HepG2 (cell line): ENCODE results near the gene NT5DC1. TPM values are rescaled to one million over a fixed set of nuclear protein-coding genes. Genes with fewer than 3 reads are reported as not detected.

ENCODE experiments used
- ATAC-seq: fragments of 200-7000 bp; cut with Tn5 transposase; 3 replicates; pipeline ENCODE4 v1.9.1; 2020; ENCODE audit warnings: mild to moderate bottlenecking, moderate library complexity
- BruUV-seq: library from RNA; stranded (reverse); fragments of 400-500 nt; replicated peaks from 2 replicates; lab custom pipeline; 2021; lab: Mats Ljungman, UMichigan
- CTCF ChIA-PET: fragments of 300-600 bp; formaldehyde crosslinking; extraction: SDS; loops from one replicate; lab custom pipeline; 2021; ENCODE audit warnings: low total read pairs, inconsistent platforms, low intra/inter-chr PET ratio; lab: Yijun Ruan, JAX
- POLR2A ChIA-PET: fragments of 350-600 bp; sonication (Branson Sonifier 250); formaldehyde crosslinking; loops from one replicate; lab custom pipeline; 2020; ENCODE audit warnings: antibody characterized with exemption, inconsistent platforms; lab: Yijun Ruan, JAX
- DNase-seq: peaks from one replicate; pipeline ENCODE4 v3.0.0-alpha.2; 2015; ENCODE audit warnings: low spot score
- FAIRE-seq: peaks from 3 replicates; lab custom pipeline; 2011; peaks lifted over from hg19 to GRCh38; lab: Jason Lieb, UNC
- H2AFZ ChIP-seq: one replicate; pipeline ENCODE4 v1.6.1; 2011; ENCODE audit warnings: low read length, inconsistent platforms
- H3K27ac ChIP-seq: fragments of 300-600 bp; 3 replicates; pipeline ENCODE4 v1.8.0; 2011; ENCODE audit warnings: mixed run types, mild to moderate bottlenecking, mixed read lengths, low read length, inconsistent platforms; ENCODE audit not compliant: insufficient read depth; ENCODE audit errors: extremely low read length
- H3K27me3 ChIP-seq, 2 experiments: fragments of 200-600 bp in 1 of 2; 2 replicates in 1 of 2; 3 replicates in 1 of 2; pipeline versions ENCODE4 v1.6.0 to v1.8.0; 2011; ENCODE audit warnings: low read length in 2 of 2, mild to moderate bottlenecking in 2 of 2, moderate library complexity in 2 of 2, inconsistent platforms in 1 of 2; ENCODE audit not compliant: insufficient read depth in 2 of 2, control insufficient read depth in 1 of 2
- H3K36me3 ChIP-seq, 2 experiments: fragments of 200-600 bp in 1 of 2; replicated peaks in 1 of 2; 2 replicates in 1 of 2; 3 replicates in 1 of 2; pipeline versions ENCODE4 v1.5.1 to v1.8.0; 2011; ENCODE audit warnings: low read length in 2 of 2, inconsistent platforms in 1 of 2; ENCODE audit not compliant: insufficient read depth in 2 of 2, control insufficient read depth in 1 of 2
- H3K4me1 ChIP-seq: 2 replicates; pipeline ENCODE4 v1.5.1; 2012; ENCODE audit warnings: low read length, inconsistent platforms; ENCODE audit not compliant: insufficient read depth
- H3K4me2 ChIP-seq: 2 replicates; pipeline ENCODE4 v1.6.0; 2011; ENCODE audit warnings: low read depth, low read length, inconsistent platforms
- H3K4me3 ChIP-seq, 3 experiments: fragments of 200-600 bp in 1 of 3; sonication (generic), shearing (Covaris generic) in 1 of 3; replicated peaks in 1 of 3; 2 replicates each; pipeline ENCODE4 v1.5.1; 2011 to 2016; ENCODE audit warnings: low read length in 3 of 3, inconsistent platforms in 2 of 3, low read depth in 2 of 3, mild to moderate bottlenecking in 2 of 3, control low read depth in 1 of 3, mixed read lengths in 1 of 3; ENCODE audit not compliant: insufficient read depth in 1 of 3
- H3K79me2 ChIP-seq: one replicate; pipeline ENCODE4 v1.6.1; 2011; ENCODE audit warnings: low read length, inconsistent platforms; ENCODE audit not compliant: insufficient read depth
- H3K9ac ChIP-seq: 2 replicates; pipeline ENCODE4 v1.6.0; 2011; ENCODE audit warnings: mild to moderate bottlenecking, low read depth, low read length, inconsistent platforms; ENCODE audit not compliant: insufficient read depth
- H3K9me3 ChIP-seq: 2 replicates; pipeline ENCODE4 v1.5.1; 2012; ENCODE audit warnings: mild to moderate bottlenecking, low read length
- H4K20me1 ChIP-seq: 2 replicates; pipeline ENCODE4 v1.6.0; 2011; ENCODE audit warnings: inconsistent platforms, mild to moderate bottlenecking, low read length, moderate library complexity; ENCODE audit not compliant: insufficient read depth
- CREM ChIP-seq, 2 experiments: sonication (generic) in 1 of 2; formaldehyde crosslinking in 1 of 2; IDR thresholded peaks; 2 replicates each; pipeline versions ENCODE4 v1.4.0 to v1.6.1; 2016 to 2020; ENCODE audit warnings: antibody characterized with exemption in 1 of 2, mild to moderate bottlenecking in 1 of 2, missing genetic modification reagents in 1 of 2
- ESRRA ChIP-seq: sonication (generic); formaldehyde crosslinking; IDR thresholded peaks from 2 replicates; pipeline ENCODE4 v1.5.1; 2020; ENCODE audit warnings: mild to moderate bottlenecking, low read depth, missing genetic modification reagents
- HNRNPL ChIP-seq: fragments of 200-400 bp; formaldehyde crosslinking; IDR thresholded peaks from 2 replicates; pipeline ENCODE4 v1.6.1; 2017; ENCODE audit warnings: mild to moderate bottlenecking, low read depth, low read length
- JDP2 ChIP-seq: sonication (generic); formaldehyde crosslinking; IDR thresholded peaks from 2 replicates; pipeline ENCODE4 v1.8.1; 2022; ENCODE audit warnings: missing genetic modification reagents, borderline replicate concordance
- RNF2 ChIP-seq: fragments of 450-650 bp; conservative IDR thresholded peaks from 2 replicates; pipeline ENCODE4 v1.6.1; 2016; ENCODE audit warnings: low read depth
- SRSF4 ChIP-seq: fragments of 200-400 bp; formaldehyde crosslinking; IDR thresholded peaks from one replicate; pipeline ENCODE4 v1.6.1; 2018; ENCODE audit warnings: mild to moderate bottlenecking, low read depth, low read length, moderate library complexity; ENCODE audit not compliant: poor library complexity, severe bottlenecking
- XRCC5 ChIP-seq: fragments of 200-400 bp; formaldehyde crosslinking; optimal IDR thresholded peaks from 2 replicates; pipeline ENCODE3; 2017; ENCODE audit warnings: mild to moderate bottlenecking, low read length
- ZNF329 ChIP-seq: sonication (generic); formaldehyde crosslinking; IDR thresholded peaks from 2 replicates; pipeline ENCODE4 v1.9.0; 2021; ENCODE audit warnings: low read depth, mild to moderate bottlenecking, missing genetic modification reagents
- ZNF567 ChIP-seq: sonication (generic); formaldehyde crosslinking; IDR thresholded peaks from 2 replicates; pipeline ENCODE4 v1.8.1; 2023; ENCODE audit warnings: mild to moderate bottlenecking, missing genetic modification reagents, borderline replicate concordance
- ZNF75D ChIP-seq: sonication (generic); formaldehyde crosslinking; IDR thresholded peaks from 2 replicates; pipeline ENCODE4 v1.8.1; 2023; ENCODE audit warnings: missing genetic modification reagents, mild to moderate bottlenecking, borderline replicate concordance
- ZSCAN12 ChIP-seq: sonication (generic); formaldehyde crosslinking; IDR thresholded peaks from 2 replicates; pipeline ENCODE4 v1.9.0; 2021; ENCODE audit warnings: mild to moderate bottlenecking, missing genetic modification reagents
- WGBS: methylation state at CpG from one replicate; pipeline ENCODE4 v1.1.6; 2017; ENCODE audit warnings: low lambda C conversion rate; 5-methylcytosine and 5-hydroxymethylcytosine counted together
- in situ Hi-C: cut with HindIII; loops from 2 replicates; pipeline ENCODE4 v1.10.0; 2017; ENCODE audit warnings: low pct_unique_long_range_greater_than_20kb; ENCODE audit not compliant: extremely low pct_ligation_motif_present
- intact Hi-C: fragments of 100-400 bp; cut with micrococcal nuclease; formaldehyde crosslinking; loops from one replicate; pipeline ENCODE4 v1.10.0; 2022; ENCODE audit not compliant: unreplicated experiment
- polyA plus RNA-seq, 8 experiments: library from polyadenylated mRNA; depleted of rRNA in 3 of 8; stranded (reverse) in 7 of 8; unstranded in 1 of 8; fragments of >200 nt; fragmentation: Illumina TruSeq in 4 of 8; extraction: Trizol in 4 of 8; gene quantifications; 2 replicates each; pipeline versions ENCODE4 v1.2.1 to v1.2.3, GENCODE V29; 2011 to 2016; ENCODE audit warnings: low read depth in 4 of 8, missing spikeins in 1 of 8, mixed read lengths in 1 of 8; ENCODE audit not compliant: insufficient read depth in 1 of 8
- total RNA-seq, 5 experiments: library from RNA; depleted of rRNA; stranded (reverse); fragments of >200 nt; fragmentation: Illumina TruSeq; extraction: Trizol; gene quantifications; 2 replicates each; pipeline ENCODE4 v1.2.3, GENCODE V29; 2016; ENCODE audit warnings: low read depth in 1 of 5

Gene NT5DC1
- total and polyA plus RNA-seq, 2 of the 13 experiments (the other 11 are each of a cell fraction or from before 2014, with no cell fraction given): 27.0 to 56.1 TPM

DNA sequence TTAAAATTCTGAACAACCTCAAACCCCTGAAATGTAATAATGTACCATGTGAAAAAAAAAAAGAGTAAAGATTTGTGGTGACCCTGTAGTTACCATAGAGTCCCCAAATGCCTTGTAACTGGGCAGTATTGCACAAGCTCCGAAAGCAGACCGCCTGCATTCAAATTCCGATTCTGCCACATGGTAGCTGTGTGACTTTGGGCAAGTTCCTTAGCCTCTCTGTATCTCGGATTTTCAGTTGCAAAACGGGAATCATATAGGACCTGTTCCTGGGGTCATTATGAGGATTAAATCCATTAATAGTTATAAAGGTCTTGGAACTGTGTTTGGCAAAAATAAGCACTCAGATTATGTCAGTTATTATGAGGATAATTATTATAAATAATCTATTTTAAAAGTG, 109.7 kb downstream of the NT5DC1 start:
- no peaks in the 10 kb centered on the region for H4K20me1 ChIP-seq
- H3K4me1 ChIP-seq: no peaks in the 10 kb centered on the region
- ChIA-PET POLR2A (no interaction called here), CTCF (no interaction called here)
- H3K79me2 ChIP-seq: no peaks in the 10 kb centered on the region
- no peak for DNase-seq
- no peak overlapping the region for H3K27ac ChIP-seq
- no peak overlapping the region for H3K9ac ChIP-seq
- H3K4me3 ChIP-seq: no peak overlapping the region
- FAIRE-seq: no peak
- H3K9me3 ChIP-seq: no peaks in the 10 kb centered on the region
- intact Hi-C loops: loop anchor here (10.0 kb wide), 1 partner anchor 96 kb away; no protein-coding TSS in a partner anchor
- WGBS: 91% methylated on average over 5 of the region's 5 CpGs
- no peak for TF ChIP-seq ESRRA (CRISPR knock-in tag)
- no peak for TF ChIP-seq ZNF75D (CRISPR knock-in tag)
- no peak for TF ChIP-seq RNF2
- TF ChIP-seq HNRNPL: no peak
- no peak for TF ChIP-seq JDP2 (CRISPR knock-in tag)
- no peak for TF ChIP-seq XRCC5
- TF ChIP-seq ZNF329: no peak
- no peak for TF ChIP-seq ZSCAN12 (CRISPR knock-in tag)
- TF ChIP-seq CREM (IDR thresholded peaks at IDR 0.05): no peak
- no peak for TF ChIP-seq CREM (CRISPR knock-in tag; IDR thresholded peaks at IDR 0.05)
- TF ChIP-seq SRSF4: no peak
- TF ChIP-seq ZNF567 (CRISPR knock-in tag): no peak
- H3K36me3 ChIP-seq: no peaks in the 10 kb centered on the region
- ATAC-seq: no peak
- in situ Hi-C loops: no loop called here
- H2AFZ ChIP-seq: no peak overlapping the region
- H3K4me2 ChIP-seq: no peak overlapping the region
- BruUV-seq: no TSS peak
- no peaks in the 10 kb centered on the region for H3K27me3 ChIP-seq
